Fibroblast of skin of scalp (primary cell): ENCODE results near the gene PRKN.
A peak's percentile ranks its signal among the peaks of the same experiment; 100 is the strongest.

Source experiments
- DNase-seq: peaks from one replicate; pipeline ENCODE4 v3.0.0-alpha.2; 2013

Gene PRKN

DNA sequence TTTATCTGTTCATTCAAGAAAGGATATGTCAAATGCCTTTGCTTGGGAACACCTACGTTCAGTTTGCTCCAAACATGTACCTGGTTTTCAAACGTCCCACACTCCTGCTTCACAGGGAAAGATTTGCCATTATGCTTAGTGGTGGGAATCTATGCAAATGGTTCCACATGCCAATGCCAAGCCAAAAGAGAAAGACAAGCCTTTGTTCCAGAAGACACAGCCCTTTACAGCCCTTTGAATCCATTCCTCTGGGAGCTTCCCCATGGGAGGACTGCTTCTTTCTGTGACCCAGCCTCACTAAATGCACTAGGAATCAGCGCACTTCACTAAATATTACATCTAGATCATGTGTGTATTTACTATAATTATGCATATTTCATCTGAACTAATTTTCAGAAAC is 619.5 kb downstream of the PRKN start:
- no peak for DNase-seq

DNA sequence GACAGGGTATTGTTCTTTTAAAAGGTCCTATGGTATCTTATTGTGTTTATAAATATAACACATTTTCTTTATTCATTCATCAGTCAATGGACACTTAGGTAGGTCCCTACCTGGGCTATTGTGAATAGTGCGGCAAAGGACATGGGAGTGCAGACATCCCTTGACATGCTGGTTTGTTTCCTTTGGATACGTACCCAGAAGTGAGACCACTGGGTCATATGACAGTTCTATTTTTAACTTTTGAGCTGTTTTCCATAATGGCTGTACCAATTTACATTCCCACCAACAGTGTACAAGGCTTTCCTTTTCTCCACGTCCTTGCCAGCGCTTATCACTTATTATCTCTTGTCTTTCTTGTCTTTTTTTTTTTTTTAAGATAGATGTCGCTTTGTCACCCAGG is 627.5 kb downstream of the PRKN start:
- peak; percentile 45 for DNase-seq

DNA sequence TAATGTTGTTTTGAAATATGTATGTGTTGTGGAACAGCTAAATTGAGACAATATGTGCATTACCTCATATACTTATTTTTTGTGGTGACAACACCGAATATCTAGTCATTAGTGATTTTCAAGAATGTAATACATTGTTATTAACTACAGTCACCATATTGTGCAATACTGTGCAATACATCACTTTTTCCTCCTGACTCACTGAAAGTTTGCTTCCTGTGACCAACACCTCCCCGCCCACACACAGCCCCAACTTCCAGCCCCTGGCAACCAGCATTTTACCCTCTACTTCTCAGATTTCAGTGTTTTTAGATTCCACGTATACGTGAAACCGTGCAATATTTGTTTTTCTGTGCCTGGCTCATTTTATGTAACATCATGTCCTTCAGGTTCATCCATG is 627.9 kb downstream of the PRKN start:
- DNase-seq, result peak; percentile 95

DNA sequence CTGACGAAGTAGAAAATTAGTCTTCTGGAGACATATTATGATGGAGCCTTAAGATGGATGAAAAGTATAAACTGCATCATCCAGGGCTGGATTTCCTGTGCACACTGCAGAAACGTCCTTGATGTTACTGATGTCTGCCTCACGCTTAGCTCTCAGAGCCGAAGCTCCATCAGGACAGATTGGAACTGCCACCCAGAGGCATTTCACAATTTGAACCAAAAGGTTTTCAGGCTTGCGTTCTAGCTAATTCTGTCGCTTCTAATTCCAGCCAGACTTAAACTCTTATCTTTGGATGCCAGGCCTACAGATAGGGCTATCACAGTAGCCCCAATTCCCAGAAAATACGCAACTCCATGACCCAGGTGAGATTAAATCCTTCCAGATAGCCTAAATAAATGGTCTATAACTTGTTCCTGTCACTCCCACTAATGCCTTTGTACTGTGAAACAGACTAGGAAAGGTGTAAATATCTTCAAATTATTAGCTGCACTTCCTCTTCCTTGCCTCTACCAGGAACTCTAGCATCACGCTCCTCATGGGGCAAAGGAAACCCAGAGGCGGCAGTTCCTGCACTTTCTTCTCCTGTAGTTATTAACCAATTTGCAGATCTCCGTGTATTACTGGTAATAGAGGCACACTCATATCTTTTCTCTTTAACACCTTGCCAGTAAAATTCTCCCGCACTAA is 634.6 kb downstream of the PRKN start:
- no peak for DNase-seq

DNA sequence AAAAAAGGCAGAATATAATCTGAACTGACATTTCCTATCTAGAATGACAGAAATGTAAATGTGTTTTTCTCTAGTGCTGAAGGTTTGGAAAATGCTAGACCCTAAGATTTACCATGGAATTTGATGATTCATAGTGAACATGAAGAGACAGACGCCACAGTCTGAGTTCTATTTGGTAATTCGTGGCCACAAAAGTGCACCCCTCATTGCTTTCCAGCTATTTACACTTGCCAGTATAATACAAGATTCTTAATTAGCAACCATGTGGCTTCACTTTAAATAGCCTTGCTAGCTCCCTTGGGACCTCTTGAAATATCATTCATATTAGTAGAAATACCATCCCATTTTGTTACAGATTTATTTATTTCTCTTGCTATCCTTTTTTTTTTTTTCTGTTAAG is 636.8 kb downstream of the PRKN start:
- peak; percentile 96 for DNase-seq

DNA sequence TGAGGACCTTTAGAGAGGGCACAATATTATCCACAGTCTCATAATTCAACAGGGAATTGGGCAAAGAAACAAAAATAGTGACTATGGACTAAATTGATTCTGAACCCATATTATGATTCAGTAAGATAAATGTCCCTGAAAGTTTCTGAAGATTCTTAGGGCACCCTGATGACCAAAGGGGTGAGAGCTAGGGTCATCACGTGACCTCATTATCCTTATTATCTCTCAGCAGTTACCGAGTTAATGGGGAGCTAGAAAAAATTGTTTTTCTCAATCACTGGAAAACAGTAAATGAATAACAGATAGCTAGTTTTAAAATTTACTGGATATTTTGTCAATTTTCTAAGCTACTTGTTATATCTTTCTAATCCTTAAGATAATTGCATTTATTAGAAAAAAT is 639.5 kb downstream of the PRKN start:
- no peak for DNase-seq

DNA sequence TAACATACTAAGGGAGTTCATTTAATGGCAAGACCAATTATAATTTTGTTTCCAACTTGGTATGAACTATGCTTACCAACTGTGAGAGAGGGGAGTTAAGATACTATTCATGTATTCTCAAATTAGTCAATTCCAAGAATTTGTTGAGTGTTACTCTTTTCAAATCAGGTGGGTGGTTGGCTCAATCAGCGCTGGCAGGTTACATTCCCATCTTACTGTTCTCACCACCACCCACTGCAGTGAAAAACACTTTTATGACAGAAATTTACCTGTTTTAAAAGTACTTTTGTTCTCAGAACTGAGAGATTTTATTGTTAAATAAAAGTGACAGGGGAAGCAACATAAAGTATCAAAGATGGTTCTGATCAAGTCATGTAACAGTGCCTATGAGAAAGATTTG is 642.0 kb downstream of the PRKN start:
- DNase-seq, result no peak

DNA sequence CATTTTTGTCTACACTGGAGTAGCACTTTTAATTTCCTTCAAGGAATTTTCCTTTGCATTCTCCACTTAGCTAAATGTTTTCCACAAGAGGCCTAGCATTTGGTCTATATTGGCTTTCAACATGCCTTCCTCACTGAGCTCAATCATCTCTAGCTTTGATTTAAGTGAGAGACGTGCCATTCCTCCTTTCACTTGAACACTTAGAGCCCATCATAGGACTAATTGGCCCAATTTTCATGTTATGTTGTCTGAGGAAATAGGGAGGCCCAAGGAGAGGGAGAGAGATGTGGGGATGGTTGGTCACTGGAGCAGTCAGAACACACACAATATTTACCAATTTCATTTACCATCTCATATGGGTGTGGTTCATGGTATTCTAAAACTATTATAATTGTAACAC is 645.0 kb downstream of the PRKN start:
- DNase-seq, result no peak

DNA sequence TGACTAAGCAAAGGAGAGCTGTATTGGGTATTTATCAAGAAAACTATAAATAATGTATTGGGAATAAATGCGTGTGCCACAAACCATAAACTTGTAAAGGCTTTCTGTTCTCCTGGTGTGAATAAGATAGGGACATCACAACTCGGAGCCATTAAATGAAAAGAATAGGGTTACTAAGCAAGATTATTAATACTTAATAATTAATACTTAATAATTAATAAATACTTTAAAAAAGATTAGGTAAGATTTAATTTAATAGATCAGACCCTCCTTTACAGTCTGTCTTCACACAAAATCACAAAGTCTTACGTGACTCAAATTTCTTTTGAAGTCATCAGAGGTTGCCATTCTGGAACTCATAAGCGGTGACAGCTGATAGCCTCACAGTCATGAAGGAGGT is 648.9 kb downstream of the PRKN start:
- no peak for DNase-seq

DNA sequence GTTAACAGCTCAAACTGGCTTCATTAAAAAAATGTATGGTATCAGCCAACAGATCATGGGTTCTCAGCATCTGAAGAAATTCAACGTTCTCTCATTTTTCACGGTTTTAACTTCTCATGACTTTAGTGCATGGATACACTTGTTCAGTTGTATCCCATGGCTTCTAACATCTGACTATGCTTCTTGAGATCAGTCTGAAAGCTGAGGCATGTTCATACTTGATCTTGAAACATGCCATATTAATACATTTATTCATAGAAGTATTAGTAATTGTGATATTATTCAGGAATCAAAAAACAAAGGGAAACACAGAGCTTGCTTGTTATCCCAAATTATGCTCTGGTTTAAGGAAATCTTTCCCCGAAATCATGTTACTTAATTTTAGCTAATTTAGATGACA is 649.4 kb downstream of the PRKN start:
- no peak for DNase-seq

DNA sequence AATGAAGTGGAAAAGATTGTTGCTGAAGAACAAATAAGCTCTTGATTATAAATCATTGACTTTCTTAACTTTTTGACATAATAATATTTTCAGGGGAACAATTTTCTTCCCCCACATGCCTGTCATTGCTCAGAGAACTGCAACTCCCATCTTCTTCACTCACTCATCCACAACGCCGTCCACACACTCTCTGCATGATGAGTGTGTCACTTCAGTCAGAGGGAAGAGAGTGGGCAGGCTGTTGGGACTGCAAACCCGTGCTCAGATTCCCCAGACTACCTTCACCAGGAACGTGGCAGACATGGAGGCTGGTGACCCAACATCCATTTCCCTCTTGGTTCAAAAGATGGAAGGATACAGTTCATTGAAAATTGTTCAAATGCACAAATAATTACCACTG is 650.8 kb downstream of the PRKN start:
- DNase-seq, result no peak

DNA sequence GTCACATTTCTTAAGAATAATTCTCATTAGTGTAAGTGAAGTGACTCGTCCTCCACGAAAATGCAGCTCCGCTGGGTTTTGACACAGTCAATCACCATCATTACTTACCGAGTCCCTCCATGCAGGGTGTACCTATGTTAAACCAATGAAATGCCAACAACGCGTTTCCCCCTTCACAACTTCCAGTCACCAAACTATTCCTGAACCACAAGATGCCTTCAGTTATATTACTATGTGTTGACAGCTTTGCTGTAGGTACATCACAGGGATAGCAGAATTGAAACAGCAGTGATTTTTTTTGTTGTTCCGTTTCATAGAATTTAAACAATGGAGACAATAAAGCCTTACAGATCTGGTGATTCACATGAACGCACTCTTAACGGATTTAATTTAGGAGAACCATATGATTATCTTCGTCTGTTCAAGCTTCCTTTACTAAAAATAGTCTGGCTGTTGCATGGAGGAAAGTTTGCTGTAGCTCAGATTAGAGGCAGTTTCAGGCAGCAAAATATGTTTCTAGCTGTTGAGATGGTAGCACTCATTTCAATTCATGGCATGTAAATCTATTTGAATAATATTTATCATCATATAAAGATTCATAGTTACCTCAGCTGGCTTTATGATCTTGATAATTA is 652.8 kb downstream of the PRKN start:
- DNase-seq, result no peak

DNA sequence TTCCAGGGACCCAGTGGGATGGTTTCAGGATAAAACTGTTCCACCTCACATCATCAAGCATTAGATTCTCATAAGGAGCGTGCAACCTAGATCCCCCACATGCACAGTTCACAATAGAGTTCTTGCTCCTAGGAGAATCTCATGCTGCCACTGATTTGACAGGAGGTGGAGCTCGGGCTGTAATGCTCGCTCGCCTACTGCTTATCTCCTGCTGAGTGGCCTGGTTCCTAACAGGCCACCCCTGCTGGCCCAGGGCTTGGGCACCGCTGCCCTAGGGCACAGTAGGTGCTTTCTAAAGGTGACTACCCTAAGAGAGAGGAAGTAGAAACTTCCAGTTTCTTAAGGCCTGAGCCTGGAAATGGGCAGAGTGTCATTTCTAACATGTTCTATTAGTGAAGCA is 656.9 kb downstream of the PRKN start:
- no peak for DNase-seq

DNA sequence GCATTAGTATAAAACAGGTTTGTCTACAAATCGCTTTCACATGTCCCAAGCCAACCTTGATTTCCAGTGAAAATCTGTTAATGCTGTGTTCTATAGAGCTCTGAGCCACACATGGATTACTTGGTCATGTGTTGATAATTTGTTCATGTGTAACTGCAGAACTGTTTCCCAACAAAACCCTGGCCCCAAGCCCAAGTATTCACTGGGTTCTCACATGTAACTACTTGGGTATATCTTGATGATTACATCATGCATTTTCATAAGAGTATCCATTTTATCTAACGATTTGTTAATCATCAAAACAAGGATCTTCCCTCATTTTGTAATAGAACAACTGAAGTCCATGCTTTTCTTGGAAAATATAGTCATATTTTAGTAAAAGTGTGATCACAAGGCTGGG is 657.6 kb downstream of the PRKN start:
- DNase-seq, result peak; percentile 12

DNA sequence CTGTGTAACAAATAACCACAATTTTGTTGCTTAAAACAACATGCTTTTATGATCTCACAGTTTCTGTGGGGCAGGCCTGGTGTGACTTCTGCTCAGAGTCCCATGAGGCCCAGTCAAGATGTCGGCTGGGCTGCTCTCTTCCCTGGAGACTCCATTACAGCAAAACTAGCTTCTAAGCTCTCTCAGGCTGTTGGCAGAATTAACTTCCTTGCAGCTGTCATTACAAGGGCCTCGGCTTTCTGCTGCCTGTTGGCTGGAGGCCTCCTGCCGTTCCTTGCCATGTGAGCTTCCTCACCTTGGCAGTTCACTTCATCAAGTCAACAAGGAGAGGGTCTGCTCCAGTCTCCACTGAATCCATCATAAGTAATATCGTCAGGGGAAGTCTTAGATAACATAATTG is 659.2 kb downstream of the PRKN start:
- DNase-seq, result no peak

DNA sequence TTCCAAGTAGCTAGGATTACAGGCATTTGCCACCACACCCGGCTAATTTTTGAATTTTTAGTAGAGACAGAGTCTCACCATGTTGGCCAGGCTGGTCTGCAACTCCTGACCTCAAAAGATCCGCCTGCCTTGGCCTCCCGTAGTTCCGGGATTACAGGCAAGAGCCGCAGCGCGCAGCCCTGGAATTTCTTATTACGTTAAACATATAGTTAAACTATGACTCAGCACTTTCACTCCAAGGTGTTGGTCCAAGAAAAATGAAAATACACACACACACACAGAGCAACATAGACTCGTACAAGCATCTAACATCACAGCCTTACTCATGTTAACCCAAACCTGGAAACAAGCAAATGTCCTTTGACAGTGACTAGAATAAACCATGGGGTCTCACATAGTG is 663.9 kb downstream of the PRKN start:
- DNase-seq, result no peak

DNA sequence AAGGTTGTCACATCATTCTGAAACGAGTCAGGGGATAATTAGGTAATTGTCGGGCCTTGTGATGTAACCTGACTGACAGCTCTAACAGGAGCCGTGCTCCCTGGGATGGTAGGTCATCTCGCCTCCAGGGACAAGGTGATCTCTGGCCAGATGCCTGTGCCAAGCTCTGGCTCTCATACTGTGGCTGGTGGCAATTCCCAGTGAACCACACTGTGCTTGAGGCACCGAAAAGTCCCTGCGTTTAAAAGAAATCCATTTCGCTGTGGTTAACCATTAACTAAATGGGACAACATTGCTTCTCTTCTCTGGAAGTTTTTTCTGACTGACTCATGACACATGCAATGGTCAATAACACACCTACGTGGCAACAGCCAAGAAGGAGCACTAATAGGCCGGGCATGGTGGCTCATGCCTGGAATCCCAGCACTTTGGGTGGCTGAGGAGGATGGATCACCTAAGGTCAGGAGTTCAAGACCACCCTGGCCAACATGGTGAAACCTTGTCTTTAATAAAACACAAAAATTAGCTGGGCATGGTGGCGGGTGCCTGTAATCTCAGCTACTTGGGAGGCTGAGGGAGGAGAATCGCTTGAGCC is 669.2 kb downstream of the PRKN start:
- peak; percentile 8 for DNase-seq

DNA sequence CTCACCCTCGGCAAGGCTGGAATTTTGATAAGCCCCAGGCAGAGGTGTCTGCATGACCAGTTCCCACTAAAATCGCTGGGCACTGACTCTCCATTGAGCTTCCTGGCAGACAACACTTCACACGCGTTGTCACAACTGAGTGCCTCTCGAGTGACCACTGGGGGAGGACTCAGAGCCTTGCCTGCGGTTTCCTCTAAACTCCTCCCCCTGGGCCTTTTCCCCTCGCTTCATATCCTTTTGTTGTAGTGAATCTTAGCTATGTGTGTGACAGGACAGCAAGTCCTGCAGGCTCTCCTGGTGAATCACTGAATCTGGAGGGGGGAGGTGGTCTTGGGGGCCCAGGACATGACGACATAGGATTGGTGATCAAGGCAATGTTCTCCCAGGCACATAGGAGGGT is 670.8 kb downstream of the PRKN start:
- DNase-seq, result peak; percentile 78

DNA sequence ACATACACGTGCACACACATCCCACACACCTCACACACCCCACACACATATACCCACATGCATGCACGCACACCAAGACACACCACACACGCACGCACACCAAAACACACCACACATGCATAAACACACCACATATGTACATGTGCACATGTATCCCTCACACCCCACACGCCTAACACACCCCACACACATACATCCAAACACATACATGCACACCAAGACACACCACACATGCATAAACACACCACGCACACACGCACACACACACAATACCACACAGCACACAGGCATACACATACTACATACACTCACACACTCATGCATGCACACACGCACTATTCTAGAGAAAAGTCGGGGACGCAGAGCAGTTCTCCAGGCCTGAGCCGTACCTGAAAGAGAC is 671.5 kb downstream of the PRKN start:
- DNase-seq, result no peak

DNA sequence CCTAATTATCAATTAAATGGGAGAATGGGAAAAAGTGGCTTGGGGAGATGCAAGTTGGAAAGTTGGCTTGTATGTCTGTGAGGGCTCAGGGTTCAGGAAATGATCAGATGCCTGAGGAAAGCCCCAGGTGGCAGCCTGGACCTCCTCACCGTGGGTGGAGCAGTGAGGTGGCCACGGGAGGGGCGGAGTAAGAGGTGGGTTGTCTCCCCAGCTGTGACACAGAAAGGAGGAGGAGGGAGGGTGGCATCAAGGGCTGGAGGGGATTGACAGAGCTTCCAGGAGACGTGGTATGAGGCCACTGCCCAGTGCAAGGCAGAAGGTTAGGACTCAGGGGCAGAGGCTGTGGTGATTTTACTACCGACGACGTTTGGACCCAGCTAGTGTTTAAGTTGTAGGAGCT is 672.2 kb downstream of the PRKN start:
- DNase-seq, result no peak

DNA sequence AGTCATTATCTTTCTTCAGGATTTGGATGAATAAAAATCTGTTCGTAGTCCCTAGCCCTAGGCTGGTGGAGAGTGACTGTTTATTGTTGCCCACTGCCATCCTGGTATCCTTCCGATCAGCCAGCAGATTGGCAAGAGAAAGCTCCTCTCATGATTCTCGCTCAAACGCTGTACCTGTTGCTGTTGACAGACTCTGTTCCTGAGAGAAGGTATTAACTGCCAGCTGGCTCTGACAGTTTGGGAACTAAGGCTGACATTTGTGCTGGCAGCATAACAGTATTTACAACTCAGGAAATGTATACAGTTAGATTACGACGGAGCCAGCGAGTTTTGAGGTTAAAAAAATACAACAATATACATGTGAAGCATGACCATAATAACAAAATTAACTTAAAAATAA is 674.5 kb downstream of the PRKN start:
- no peak for DNase-seq

DNA sequence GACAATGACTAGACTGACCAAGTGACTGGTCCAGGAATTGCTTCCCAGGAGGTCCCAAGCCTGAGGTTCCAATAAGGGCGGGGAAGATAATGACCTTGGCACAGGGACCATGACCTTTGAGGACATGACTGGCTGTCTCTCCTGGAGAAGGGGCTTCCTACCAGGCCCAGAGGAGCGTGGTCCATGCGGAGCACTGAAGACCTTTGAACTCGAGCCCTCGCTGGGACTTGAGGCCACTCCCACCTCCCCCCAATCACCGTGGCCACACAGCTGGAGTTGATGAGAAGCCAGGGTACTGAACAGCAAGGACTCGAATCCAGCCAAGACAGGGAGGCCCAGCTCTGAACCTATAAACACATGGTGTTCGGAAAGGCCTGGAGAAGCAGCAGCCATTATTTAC is 677.0 kb downstream of the PRKN start:
- DNase-seq, result no peak

DNA sequence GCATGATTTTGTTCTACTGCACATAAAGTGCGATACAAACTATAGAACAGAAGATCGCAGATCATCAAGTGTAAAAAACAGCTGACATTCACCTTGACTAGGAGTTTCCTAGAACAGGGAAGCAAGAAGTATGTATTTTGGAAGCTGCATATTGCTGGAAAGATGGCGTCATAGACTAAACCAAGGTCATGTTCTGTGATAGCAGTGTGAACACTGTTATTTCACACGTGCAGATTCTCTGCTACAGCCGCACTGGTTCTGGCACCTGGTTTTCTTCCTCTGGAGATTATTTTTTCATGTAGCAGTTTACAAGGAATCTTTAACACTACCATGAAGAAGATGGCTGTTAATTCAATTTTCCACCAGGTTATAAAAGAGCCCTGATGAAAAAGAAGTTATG is 681.2 kb downstream of the PRKN start:
- DNase-seq, result no peak

DNA sequence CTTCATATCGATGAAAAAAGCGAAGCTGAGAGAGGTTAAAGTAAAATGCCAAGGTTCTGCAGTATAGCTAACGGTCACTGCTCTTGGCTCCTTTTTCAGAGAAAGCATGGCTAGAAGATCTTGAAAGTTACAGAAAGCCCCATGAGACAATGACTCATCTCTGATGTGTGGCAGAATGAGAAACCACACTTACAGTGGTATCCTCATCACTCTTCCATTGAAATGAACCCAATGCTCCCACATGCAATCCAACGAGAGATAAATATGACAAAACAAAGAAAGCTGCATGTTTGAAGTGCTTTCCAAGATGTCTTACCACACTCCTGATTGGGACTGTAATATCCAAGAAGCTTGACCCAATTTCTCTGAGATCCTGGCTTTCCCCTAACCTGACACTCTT is 694.9 kb downstream of the PRKN start:
- peak; percentile 86 for DNase-seq
